HEK293T (cell line): ENCODE measurements around the gene IFNA2.
"Not testable (repeated sequence)": the region's sequence is repeated elsewhere in the genome, so short reads cannot be mapped to it uniquely, and the experiment has no call there.

ENCODE experiments used
- CTCF ChIA-PET: fragments of 350-600 bp; formaldehyde crosslinking; extraction: SDS; loops from one replicate; lab custom pipeline; 2021; ENCODE audit warnings: antibody characterized with exemption, inconsistent platforms; lab: Yijun Ruan, JAX
- POLR2A ChIA-PET: fragments of 350-600 bp; formaldehyde crosslinking; extraction: SDS; loops from one replicate; lab custom pipeline; 2020; ENCODE audit warnings: antibody characterized with exemption, inconsistent platforms; lab: Yijun Ruan, JAX
- DNase-seq: peaks from one replicate; pipeline ENCODE4 v3.0.0; 2012; ENCODE audit warnings: mixed read lengths; ENCODE audit errors: extremely low spot score
- ARNT ChIP-seq: fragments of 450-650 bp; IDR thresholded peaks from 2 replicates; pipeline ENCODE4 v1.6.1; 2017; ENCODE audit warnings: mild to moderate bottlenecking
- BHLHE40 ChIP-seq: fragments of 450-650 bp; IDR thresholded peaks from 2 replicates; pipeline ENCODE4 v1.6.1; 2016; ENCODE audit warnings: mild to moderate bottlenecking, moderate library complexity, borderline replicate concordance
- CTBP1 ChIP-seq: fragments of 450-650 bp; IDR thresholded peaks from 2 replicates; pipeline ENCODE4 v1.6.1; 2016; ENCODE audit warnings: borderline replicate concordance
- ELF4 ChIP-seq: fragments of 450-650 bp; IDR thresholded peaks from 2 replicates; pipeline ENCODE4 v1.6.1; 2017; ENCODE audit warnings: antibody characterized with exemption
- FOXA1 ChIP-seq: fragments of 450-650 bp; IDR thresholded peaks from 2 replicates; pipeline ENCODE4 v1.6.1; 2016; ENCODE audit warnings: mild to moderate bottlenecking
- FOXK2 ChIP-seq: fragments of 450-650 bp; IDR thresholded peaks from 2 replicates; pipeline ENCODE4 v1.6.1; 2016; ENCODE audit warnings: mild to moderate bottlenecking
- FOXM1 ChIP-seq: fragments of 450-650 bp; IDR thresholded peaks from 2 replicates; pipeline ENCODE4 v1.6.1; 2017; ENCODE audit warnings: mild to moderate bottlenecking, borderline replicate concordance
- HDGF ChIP-seq: fragments of 450-650 bp; IDR thresholded peaks from 2 replicates; pipeline ENCODE4 v1.6.1; 2017; ENCODE audit warnings: antibody characterized with exemption, borderline replicate concordance
- L3MBTL2 ChIP-seq: fragments of 450-650 bp; conservative IDR thresholded peaks from 2 replicates; pipeline ENCODE4 v1.6.1; 2016; ENCODE audit warnings: mild to moderate bottlenecking
- LEF1 ChIP-seq: fragments of 450-650 bp; IDR thresholded peaks from 2 replicates; pipeline ENCODE4 v1.6.1; 2017; ENCODE audit warnings: mild to moderate bottlenecking, borderline replicate concordance
- NFRKB ChIP-seq: fragments of 450-650 bp; IDR thresholded peaks from 2 replicates; pipeline ENCODE4 v1.6.1; 2016; ENCODE audit warnings: mild to moderate bottlenecking, moderate library complexity
- SP1 ChIP-seq: fragments of 450-650 bp; IDR thresholded peaks from 2 replicates; pipeline ENCODE4 v1.6.1; 2017
- SUZ12 ChIP-seq: fragments of 450-650 bp; IDR thresholded peaks from 2 replicates; pipeline ENCODE4 v1.6.1; 2016; ENCODE audit warnings: mild to moderate bottlenecking
- TARDBP ChIP-seq: fragments of 450-650 bp; IDR thresholded peaks from 2 replicates; pipeline ENCODE4 v1.6.1; 2016
- ZNF384 ChIP-seq: fragments of 450-650 bp; IDR thresholded peaks from 2 replicates; pipeline ENCODE4 v1.6.1; 2016
- TF ChIP-seq, protein P1 (sequence below): fragments of 450-650 bp; IDR thresholded peaks from 2 replicates; pipeline ENCODE4 v1.6.1; 2016

IFNA2 gene

GRCh38 chr9:21381448-21382339, 3.5 kb downstream of the IFNA2 start:
- CTCF ChIA-PET = no interaction called here
- POLR2A ChIA-PET = no interaction called here
- TF ChIP-seq CTBP1 = no peak
- TF ChIP-seq BHLHE40 = no peak
- no peak for TF ChIP-seq FOXM1
- TF ChIP-seq ZNF384 = no peak
- no peak for TF ChIP-seq NFRKB
- no peak for TF ChIP-seq SUZ12
- no peak for TF ChIP-seq ELF4
- TF ChIP-seq LEF1 = no peak
- TF ChIP-seq, protein P1, sequence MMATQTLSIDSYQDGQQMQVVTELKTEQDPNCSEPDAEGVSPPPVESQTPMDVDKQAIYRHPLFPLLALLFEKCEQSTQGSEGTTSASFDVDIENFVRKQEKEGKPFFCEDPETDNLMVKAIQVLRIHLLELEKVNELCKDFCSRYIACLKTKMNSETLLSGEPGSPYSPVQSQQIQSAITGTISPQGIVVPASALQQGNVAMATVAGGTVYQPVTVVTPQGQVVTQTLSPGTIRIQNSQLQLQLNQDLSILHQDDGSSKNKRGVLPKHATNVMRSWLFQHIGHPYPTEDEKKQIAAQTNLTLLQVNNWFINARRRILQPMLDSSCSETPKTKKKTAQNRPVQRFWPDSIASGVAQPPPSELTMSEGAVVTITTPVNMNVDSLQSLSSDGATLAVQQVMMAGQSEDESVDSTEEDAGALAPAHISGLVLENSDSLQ = no peak
- TF ChIP-seq ARNT = no peak
- no peak for TF ChIP-seq SP1
- DNase-seq = no peak

- DNase-seq, POLR2A ChIA-PET, CTCF ChIA-PET: not testable (repeated sequence)
Observed at GRCh38 chr9:21371467-21371866, 13.7 kb downstream of the IFNA2 start.

GRCh38 chr9:21367957-21368356, 17.2 kb downstream of the IFNA2 start, which contains the start of gene IFNA13:
TSS of gene IFNA13 (minus strand) at chr9:21368057. CDS start at chr9:21368010, 47 bp downstream.
- POLR2A ChIA-PET = no interaction called here
- DNase-seq = no peak
- CTCF ChIA-PET = no interaction called here
- TF ChIP-seq TARDBP (no peak), NFRKB (no peak), FOXK2 (no peak), HDGF (no peak), FOXM1 (no peak), ELF4 (no peak), FOXA1 (no peak), ARNT (no peak), BHLHE40 (no peak), LEF1 (no peak)

GRCh38 chr9:21367169-21367568, 18.0 kb downstream of the IFNA2 start:
- CTCF ChIA-PET, POLR2A ChIA-PET: not testable (repeated sequence)

GRCh38 chr9:21362287-21362686, 22.9 kb downstream of the IFNA2 start:
- CTCF ChIA-PET = no interaction called here
- POLR2A ChIA-PET = no interaction called here
- DNase-seq = no peak
- TF ChIP-seq HDGF (no peak), ARNT (no peak), BHLHE40 (no peak), FOXA1 (no peak), ELF4 (no peak), LEF1 (no peak), FOXM1 (no peak), SP1 (no peak), FOXK2 (no peak), L3MBTL2 (no peak), CTBP1 (no peak), ZNF384 (no peak)
- TF ChIP-seq, protein P1 = no peak

More at GRCh38 chr9:21367169-21367568, 18.0 kb downstream of the IFNA2 start:
- DNase-seq = not testable (repeated sequence)

- no peak for TF ChIP-seq CTBP1
- no peak for TF ChIP-seq FOXM1
- TF ChIP-seq ZNF384 = no peak
- TF ChIP-seq TARDBP = no peak
- no peak for TF ChIP-seq FOXA1
- no peak for TF ChIP-seq LEF1
- TF ChIP-seq ARNT = no peak
- no peak for TF ChIP-seq BHLHE40
- no peak for TF ChIP-seq HDGF
- no peak for TF ChIP-seq L3MBTL2
- TF ChIP-seq, protein P1 = no peak
- TF ChIP-seq SP1 = no peak
- no peak for TF ChIP-seq NFRKB
- TF ChIP-seq FOXK2 = no peak
- no peak for TF ChIP-seq ELF4
- ChIA-PET POLR2A (no interaction called here), CTCF (no interaction called here)
- no peak for DNase-seq
Observed at GRCh38 chr9:21357479-21358460, 27.4 kb downstream of the IFNA2 start.
